ENCODE data around the gene ATF6. TPM values are rescaled to one million over a fixed set of nuclear protein-coding genes. Genes with fewer than 3 reads are reported as not detected.

ATF6 gene
- total and polyA plus RNA-seq, 2 of the 4 experiments (the other 2 are of a cell fraction), result 12.2 to 17.6 TPM

DNA sequence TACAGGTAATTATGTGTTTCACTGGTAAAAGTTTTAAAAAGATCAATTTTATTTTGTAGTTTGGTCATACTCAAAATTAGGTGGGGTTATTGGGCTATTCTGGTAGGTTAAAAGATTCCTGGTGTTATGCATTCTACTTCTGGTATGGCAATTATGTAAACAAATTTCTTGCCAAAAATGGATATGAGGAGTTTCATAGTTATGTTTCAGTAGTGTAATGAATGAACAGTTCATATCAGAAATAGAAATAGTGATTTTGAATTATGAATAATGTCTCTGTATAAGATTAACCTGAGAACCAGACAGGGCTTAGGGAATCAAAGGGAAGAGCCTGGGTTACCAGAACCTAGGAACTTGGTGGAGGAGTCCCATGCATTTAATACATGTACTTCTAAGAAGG is 15.9 kb downstream of the ATF6 start:
- no peaks in the 10 kb centered on the region for H3K9me1 ChIP-seq (ENCODE audit: insufficient read depth, low read length)
- H2AFZ ChIP-seq (replicated peaks; ENCODE audit: low read length, poor library complexity), result no peak overlapping the region
- ChIA-PET POLR2A (ENCODE audit: unreplicated experiment) (no interaction called here), CTCF (no interaction called here)
- 0 out of 2 replicates have a peak overlapping the region, but pooled peaks have one; percentile 3 for H2BK20ac ChIP-seq (ENCODE audit: low read depth, low read length)
- H4K91ac ChIP-seq (ENCODE audit: insufficient read depth, low read depth, low read length), result no peak overlapping the region
- H3K9ac ChIP-seq (ENCODE audit: low read depth, low read length), result no peak overlapping the region
- H3K79me1 ChIP-seq (ENCODE audit: low read depth in 1 of 2, low read length in 2 of 2), result peaks cover 7 to 10% of the 10 kb centered on the region in 2 experiments
- in situ Hi-C loops (cut with MboI; ENCODE audit: low sequenced_read_pairs) (loop anchor here (25.0 kb wide), 2 partner anchors 455 to 605 kb away; partner anchors contain the start of genes C1orf226 and SPATA46), dilution Hi-C loops (cut with HindIII; ENCODE audit: low sequenced_read_pairs, unreplicated experiment) (no loop called here), intact Hi-C loops (cut with micrococcal nuclease) (no loop called here)
- no peak overlapping the region for H2BK5ac ChIP-seq (ENCODE audit: low read depth, low read length, poor library complexity, severe bottlenecking)
- H3K27ac ChIP-seq (ENCODE audit: insufficient read depth, low read length), result no peak overlapping the region
- no peak overlapping the region for H3K14ac ChIP-seq (replicated peaks; ENCODE audit: low read depth, low read length)
- H4K8ac ChIP-seq (ENCODE audit: low read depth in 2 of 2, low read length in 2 of 2), result no peak overlapping the region
- no peaks in the 10 kb centered on the region for H3K9me3 ChIP-seq (ENCODE audit: control insufficient read depth, insufficient read depth, low read length)
- H2AK9ac ChIP-seq (replicated peaks; ENCODE audit: low read depth, low read length, poor library complexity), result no peak overlapping the region
- peaks cover 7% of the 10 kb centered on the region; the same call in 1 of the 2 replicates for H3K36me3 ChIP-seq (ENCODE audit: control insufficient read depth, insufficient read depth, low read length)
- H3K23ac ChIP-seq (ENCODE audit: low read depth, low read length), result no peak overlapping the region
- H4K5ac ChIP-seq (ENCODE audit: low read depth, low read length), result no peak overlapping the region
- DNase-seq (peak; percentile 52), ATAC-seq (ENCODE audit: low read depth) (peak; percentile 66)
- no peaks in the 10 kb centered on the region for H4K20me1 ChIP-seq (ENCODE audit: insufficient read depth, low read length)
- H2AK5ac ChIP-seq (ENCODE audit: low read depth, low read length), result no peak overlapping the region
- H3K4ac ChIP-seq (ENCODE audit: low read depth, low read length), result no peak overlapping the region
- H3K4me3 ChIP-seq (ENCODE audit: insufficient read depth, low read depth, low read length), result no peak overlapping the region
- H3K4me2 ChIP-seq (ENCODE audit: low read depth, low read length), result peak overlapping the region; percentile 40; the same call in 1 of the 2 replicates
- TF ChIP-seq NFE2L2 (IDR thresholded peaks at IDR 0.05; ENCODE audit: low read depth, low read length) (no peak), RCOR1 (IDR thresholded peaks at IDR 0.05; ENCODE audit: insufficient replicate concordance, low read length) (no peak), MXI1 (IDR thresholded peaks at IDR 0.05; ENCODE audit: borderline replicate concordance, low read depth, low read length) (no peak), RFX5 (IDR thresholded peaks at IDR 0.05; ENCODE audit: low read depth, low read length) (no peak), CEBPB (IDR thresholded peaks at IDR 0.05; ENCODE audit: low read depth, low read length) (no peak), CTCF (conservative IDR thresholded peaks at IDR 0.05; ENCODE audit: low read depth, low read length) (no peak), BHLHE40 (IDR thresholded peaks at IDR 0.05; ENCODE audit: low read depth, low read length) (no peak), RAD21 (IDR thresholded peaks at IDR 0.05; ENCODE audit: low read length) (no peak), MAFK (IDR thresholded peaks at IDR 0.05; ENCODE audit: low read depth, low read length) (no peak), POLR2A (IDR thresholded peaks at IDR 0.05; ENCODE audit: low read depth, low read length) (no peak), FOS (IDR thresholded peaks at IDR 0.05; ENCODE audit: low read depth, low read length) (no peak), CHD1 (IDR thresholded peaks at IDR 0.05; ENCODE audit: low read depth, low read length) (no peak), MAZ (IDR thresholded peaks at IDR 0.05; ENCODE audit: borderline replicate concordance, low read depth, low read length) (no peak), SMC3 (IDR thresholded peaks at IDR 0.05; ENCODE audit: low read depth, low read length) (no peak)
- TF ChIP-seq, protein P1, sequence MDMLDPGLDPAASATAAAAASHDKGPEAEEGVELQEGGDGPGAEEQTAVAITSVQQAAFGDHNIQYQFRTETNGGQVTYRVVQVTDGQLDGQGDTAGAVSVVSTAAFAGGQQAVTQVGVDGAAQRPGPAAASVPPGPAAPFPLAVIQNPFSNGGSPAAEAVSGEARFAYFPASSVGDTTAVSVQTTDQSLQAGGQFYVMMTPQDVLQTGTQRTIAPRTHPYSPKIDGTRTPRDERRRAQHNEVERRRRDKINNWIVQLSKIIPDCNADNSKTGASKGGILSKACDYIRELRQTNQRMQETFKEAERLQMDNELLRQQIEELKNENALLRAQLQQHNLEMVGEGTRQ (IDR thresholded peaks at IDR 0.05; ENCODE audit: low read depth, low read length), result no peak
- TF ChIP-seq, protein P2, sequence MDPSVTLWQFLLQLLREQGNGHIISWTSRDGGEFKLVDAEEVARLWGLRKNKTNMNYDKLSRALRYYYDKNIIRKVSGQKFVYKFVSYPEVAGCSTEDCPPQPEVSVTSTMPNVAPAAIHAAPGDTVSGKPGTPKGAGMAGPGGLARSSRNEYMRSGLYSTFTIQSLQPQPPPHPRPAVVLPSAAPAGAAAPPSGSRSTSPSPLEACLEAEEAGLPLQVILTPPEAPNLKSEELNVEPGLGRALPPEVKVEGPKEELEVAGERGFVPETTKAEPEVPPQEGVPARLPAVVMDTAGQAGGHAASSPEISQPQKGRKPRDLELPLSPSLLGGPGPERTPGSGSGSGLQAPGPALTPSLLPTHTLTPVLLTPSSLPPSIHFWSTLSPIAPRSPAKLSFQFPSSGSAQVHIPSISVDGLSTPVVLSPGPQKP (IDR thresholded peaks at IDR 0.05; ENCODE audit: borderline replicate concordance, low read depth, low read length), result no peak
- H2BK120ac ChIP-seq (ENCODE audit: low read depth, low read length), result peak overlapping the region; percentile 43; the same call in 1 of the 2 replicates
- peaks cover 5% of the 10 kb centered on the region for H3K4me1 ChIP-seq (ENCODE audit: control insufficient read depth, insufficient read depth, low read length)
- no peaks in the 10 kb centered on the region for H3K27me3 ChIP-seq (ENCODE audit: control insufficient read depth, insufficient read depth, low read length)
- no peak overlapping the region for H2BK15ac ChIP-seq (ENCODE audit: low read depth, low read length)
- H3K56ac ChIP-seq (ENCODE audit: extremely low read depth, insufficient read depth, low read length), result no peak overlapping the region
- no TSS peak for BruUV-seq (replicated peaks)
- H3K18ac ChIP-seq (ENCODE audit: low read depth, low read length), result no peak overlapping the region
